ENCODE measurements around the gene BEGAIN. TPM values are rescaled to one million over a fixed set of nuclear protein-coding genes. Genes with fewer than 3 reads are reported as not detected.
A peak's percentile ranks its signal among the peaks of the same experiment; 100 is the strongest.
"Not testable (repeated sequence)": the region's sequence is repeated elsewhere in the genome, so short reads cannot be mapped to it uniquely, and the experiment has no call there.

BEGAIN gene
- total RNA-seq, 1 experiment from 2014 or later, result 1.5 TPM

DNA sequence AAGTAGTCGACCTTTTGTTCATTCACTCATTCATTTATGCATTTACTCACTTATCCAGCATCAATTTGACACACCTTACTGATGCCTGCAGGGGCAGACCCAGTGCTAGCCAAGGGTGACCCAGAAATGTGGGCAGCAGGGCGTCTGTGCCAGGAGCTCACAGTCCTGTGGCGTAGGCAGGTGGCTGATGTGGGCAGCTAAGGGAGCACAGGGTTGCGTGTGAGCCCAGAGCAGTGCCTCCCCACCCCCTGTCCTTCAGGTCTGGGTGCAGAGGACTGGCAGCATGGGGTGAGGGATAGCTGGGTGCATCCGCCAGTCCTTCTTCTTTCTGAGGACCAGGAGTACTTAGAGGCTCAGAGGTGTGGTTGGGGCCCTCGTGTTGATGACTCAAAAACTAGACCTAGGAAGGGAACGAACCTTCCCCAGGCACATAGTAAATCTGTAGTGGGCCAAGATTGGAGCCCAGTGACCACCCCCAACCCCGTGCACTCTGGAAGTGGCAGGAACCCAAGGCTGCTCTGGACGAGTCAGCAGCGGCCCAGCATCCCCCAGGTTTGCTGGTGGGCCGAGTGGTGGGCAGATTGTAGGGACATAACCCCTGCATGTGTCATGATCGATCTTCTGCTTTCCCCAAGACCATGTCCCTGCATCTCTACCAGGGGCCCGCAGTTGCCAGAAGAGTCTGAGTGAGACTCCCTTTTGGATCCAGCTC, 63.9 kb downstream of the BEGAIN start:
- no peak for DNase-seq (ENCODE audit: low spot score)

DNA sequence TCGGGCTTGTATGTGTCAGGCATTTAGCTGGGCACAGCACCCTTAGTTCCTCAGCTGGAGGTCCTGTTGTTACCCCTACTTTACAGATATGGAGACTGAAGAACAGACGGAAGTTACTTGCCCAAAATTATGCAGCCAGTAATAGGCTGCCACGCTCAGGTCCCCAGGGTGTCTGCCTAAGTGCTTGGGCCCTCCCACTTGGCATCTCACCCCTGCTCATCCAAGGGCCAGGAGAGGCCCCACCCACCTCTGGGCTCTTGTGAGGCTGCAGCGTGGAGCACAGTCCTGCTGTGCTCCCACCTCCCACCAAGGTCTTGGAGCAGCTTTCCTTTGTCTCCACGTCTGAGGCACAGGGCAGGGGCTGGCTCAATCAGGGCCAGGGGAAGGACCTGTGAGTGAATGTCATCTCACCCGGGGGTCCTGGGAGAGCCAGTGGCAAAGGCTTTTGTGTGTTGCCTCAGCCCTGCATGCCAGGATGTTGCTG, 64.6 kb downstream of the BEGAIN start:
- DNase-seq (ENCODE audit: low spot score), result no peak

GRCh38 chr14:100506053-100506452, 81.2 kb downstream of the BEGAIN start:
- DNase-seq (ENCODE audit: low spot score), result not testable (repeated sequence)

DNA sequence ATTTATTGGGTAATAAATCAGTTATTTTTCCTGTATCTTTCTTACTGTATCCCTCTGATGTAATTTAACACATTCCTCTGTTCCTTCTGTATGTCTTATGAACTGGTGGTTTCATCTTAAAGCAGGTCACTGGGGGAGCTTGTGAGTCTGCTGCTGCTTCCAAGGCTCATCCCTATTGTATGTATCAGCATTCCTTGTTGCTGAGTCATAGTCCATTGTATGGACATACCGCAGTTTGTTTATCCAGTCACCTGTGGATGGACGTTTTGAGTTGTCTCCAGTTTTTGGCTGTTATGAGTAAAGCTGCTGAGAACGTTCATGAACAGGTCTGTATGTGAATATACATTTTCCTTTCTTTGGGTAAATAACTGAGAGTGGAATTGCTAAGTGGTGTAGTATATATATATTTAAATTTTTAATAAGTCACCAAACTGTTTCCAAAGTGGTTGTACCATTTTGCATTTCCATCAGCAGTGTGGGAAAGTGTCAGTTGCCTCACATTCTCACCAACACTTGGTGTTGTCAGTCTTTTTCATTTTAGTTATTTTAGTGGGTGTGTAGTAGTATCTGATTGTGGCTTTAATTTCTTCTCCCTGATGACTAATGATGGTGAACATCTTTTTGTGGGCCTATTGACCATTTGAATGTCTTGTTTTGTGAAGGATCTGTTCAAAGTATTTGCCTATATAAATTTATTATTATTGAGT, 82.7 kb downstream of the BEGAIN start:
- DNase-seq (ENCODE audit: low spot score), result peak; percentile 28

GRCh38 chr14:100503251-100503650, 84.0 kb downstream of the BEGAIN start:
- no peak for DNase-seq (ENCODE audit: low spot score)

GRCh38 chr14:100502622-100503220, 84.5 kb downstream of the BEGAIN start:
- no peak for DNase-seq (ENCODE audit: low spot score)

DNA sequence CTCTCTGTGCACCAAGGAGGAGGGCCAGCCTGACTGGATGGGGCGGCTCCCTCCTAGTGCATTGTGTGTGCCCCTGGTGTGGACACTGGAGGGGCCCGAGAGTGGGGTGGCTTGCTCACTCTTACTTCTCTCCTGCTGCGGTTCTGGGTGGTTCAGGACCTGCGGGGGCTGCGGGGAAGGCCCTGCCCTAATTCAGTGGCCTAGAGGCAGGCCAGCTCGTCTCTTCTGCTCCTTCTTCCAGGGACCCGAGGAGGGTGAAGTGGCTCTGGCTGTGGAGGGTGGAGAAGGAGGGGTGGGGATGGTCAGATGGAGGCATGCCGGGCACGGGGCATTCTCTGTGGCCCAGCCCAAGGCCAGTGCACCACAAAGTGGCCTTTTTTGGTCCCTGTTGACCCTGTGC, 87.1 kb downstream of the BEGAIN start:
- no peak for DNase-seq (ENCODE audit: low spot score)

GRCh38 chr14:100498068-100498467, 89.1 kb downstream of the BEGAIN start:
- no peak for DNase-seq (ENCODE audit: low spot score)

GRCh38 chr14:100495917-100496316, 91.3 kb downstream of the BEGAIN start:
- no peak for DNase-seq (ENCODE audit: low spot score)

DNA sequence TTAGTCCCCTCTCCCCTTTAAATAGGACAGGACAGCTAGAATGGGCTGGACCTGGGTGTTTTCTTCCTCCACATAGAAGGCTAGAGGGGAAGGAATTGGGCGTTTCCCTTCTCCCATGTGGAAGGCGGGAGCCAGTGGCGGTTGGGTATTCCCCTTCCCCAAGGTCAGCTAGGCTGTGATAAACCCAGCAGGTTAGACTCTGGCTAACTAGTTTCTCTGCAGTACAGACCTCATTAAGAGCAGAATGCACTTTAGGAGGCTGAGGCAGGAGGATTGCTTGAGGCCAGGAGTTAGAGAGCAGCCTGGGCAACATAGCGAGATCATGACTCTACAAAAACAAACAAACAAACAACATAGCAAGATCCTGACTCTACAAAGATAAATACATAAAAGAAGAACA, 92.6 kb downstream of the BEGAIN start:
- DNase-seq (ENCODE audit: low spot score), result no peak

GRCh38 chr14:100490252-100490651, 97.0 kb downstream of the BEGAIN start:
- no peak for DNase-seq (ENCODE audit: low spot score)

- DNase-seq (ENCODE audit: low spot score), result no peak
These were observed 99.2 kb downstream of the BEGAIN start for GRCh38 chr14:100488057-100488456.

DNA sequence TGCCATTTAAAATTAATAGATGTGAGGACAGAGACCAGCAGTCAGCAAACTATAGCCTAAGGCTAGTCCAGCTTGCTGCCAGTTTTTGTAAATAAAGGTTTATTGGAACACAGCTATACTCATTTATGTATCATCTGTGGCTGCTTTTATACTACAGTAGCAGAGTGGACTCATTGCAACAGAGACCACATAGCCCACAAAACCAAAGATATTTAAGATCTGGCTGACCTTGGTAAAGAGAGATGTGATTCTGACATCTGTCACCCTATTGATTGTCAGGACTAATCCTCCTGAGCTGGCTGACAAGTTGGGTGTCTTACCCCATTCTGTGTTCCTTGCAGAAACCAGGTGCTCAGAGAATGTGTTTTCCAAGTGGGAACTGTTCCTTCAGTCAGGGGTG, 99.9 kb downstream of the BEGAIN start:
- no peak for DNase-seq (ENCODE audit: low spot score)

Other genes starting within 250 kb of the BEGAIN start
- gene WDR25, start 210.9 kb downstream of the BEGAIN start, total RNA-seq (2014; rRNA removed; shearing (Covaris generic)), result 11.2 and 12.9 TPM in 2 replicates
- not detected in 2 replicates for gene DLK1, start 139.5 kb upstream of the BEGAIN start, total RNA-seq (2014; rRNA removed; shearing (Covaris generic))
- gene MEG3, start 238.7 kb upstream of the BEGAIN start, total RNA-seq (2014; rRNA removed; shearing (Covaris generic)), result not detected in 2 replicates

Measured in A172 (cell line).